Measurements from ENCODE around the gene TAF1L.
"Not testable (repeated sequence)": the region's sequence is repeated elsewhere in the genome, so short reads cannot be mapped to it uniquely, and the experiment has no call there.

Gene TAF1L

GRCh38 chr9:32635362-32635761 lies at the start of gene TAF1L:
TAF1L (minus strand) TSS chr9:32635669; CDS start chr9:32635579, 90 bp downstream.
- DNase-seq, result no peak

GRCh38 chr9:32681751-32682150 lies 46.3 kb upstream of the TAF1L start:
- DNase-seq, result no peak

- DNase-seq, result no peak
Measured at GRCh38 chr9:32677931-32678330, 42.5 kb upstream of the TAF1L start.

GRCh38 chr9:32672469-32672868 lies 37.0 kb upstream of the TAF1L start:
- DNase-seq, result no peak

GRCh38 chr9:32671333-32671732 lies 35.9 kb upstream of the TAF1L start:
- no peak for DNase-seq

- DNase-seq, result no peak
Measured at GRCh38 chr9:32665101-32665500, 29.6 kb upstream of the TAF1L start.

- DNase-seq, result no peak
Measured at GRCh38 chr9:32663741-32664140, 28.3 kb upstream of the TAF1L start.

GRCh38 chr9:32647671-32648070 lies 12.2 kb upstream of the TAF1L start:
- DNase-seq, result no peak

GRCh38 chr9:32644698-32645097 lies 9.2 kb upstream of the TAF1L start:
- no peak for DNase-seq

GRCh38 chr9:32633151-32633550 lies 2.3 kb downstream of the TAF1L start:
- not testable (repeated sequence) for DNase-seq

- DNase-seq, result no peak
Measured at GRCh38 chr9:32631991-32632390, 3.5 kb downstream of the TAF1L start.

- no peak for DNase-seq
Measured at GRCh38 chr9:32627394-32627954, 8.0 kb downstream of the TAF1L start.

- no peak for DNase-seq
Measured at GRCh38 chr9:32625320-32625719, 10.1 kb downstream of the TAF1L start.

GRCh38 chr9:32622948-32623347 lies 12.5 kb downstream of the TAF1L start:
- no peak for DNase-seq

GRCh38 chr9:32618261-32618660 lies 17.2 kb downstream of the TAF1L start:
- DNase-seq, result no peak

- DNase-seq, result no peak
Measured at GRCh38 chr9:32606811-32607210, 28.7 kb downstream of the TAF1L start.

- DNase-seq, result no peak
Measured at GRCh38 chr9:32603914-32604852, 31.3 kb downstream of the TAF1L start.

GRCh38 chr9:32599021-32599420 lies 36.4 kb downstream of the TAF1L start:
- DNase-seq, result not testable (repeated sequence)

- DNase-seq, result no peak
Measured at GRCh38 chr9:32596936-32597335, 38.5 kb downstream of the TAF1L start.

- DNase-seq, result no peak
Measured at GRCh38 chr9:32596096-32596865, 39.2 kb downstream of the TAF1L start.

- DNase-seq, result no peak
Measured at GRCh38 chr9:32590898-32591297, 44.6 kb downstream of the TAF1L start.

- DNase-seq, result no peak
Measured at GRCh38 chr9:32590476-32590875, 45.0 kb downstream of the TAF1L start.

- peak in 1 of 2 experiments; percentile 57 for DNase-seq
Measured at GRCh38 chr9:32589083-32589723, 46.3 kb downstream of the TAF1L start.

Data from NCI-H446 (cell line).